Mesendoderm (in vitro differentiated cells): ENCODE data around the gene TBC1D21.
A peak's percentile ranks its signal among the peaks of the same experiment; 100 is the strongest.

Source experiments
- DNase-seq: peaks from one replicate; pipeline ENCODE4 v3.0.0; 2013
- H2AK5ac ChIP-seq: 2 replicates; pipeline ENCODE4 v1.6.1; 2013; ENCODE audit warnings: low read length, inconsistent platforms
- H2BK120ac ChIP-seq: 2 replicates; pipeline ENCODE4 v1.6.1; 2013; ENCODE audit warnings: low read depth, mild to moderate bottlenecking, low read length, moderate library complexity, mixed read lengths
- H2BK15ac ChIP-seq: replicated peaks from 2 replicates; pipeline ENCODE4 v1.6.1; 2013; ENCODE audit warnings: low read depth, mild to moderate bottlenecking, moderate library complexity
- H2BK5ac ChIP-seq: 2 replicates; pipeline ENCODE4 v1.6.1; 2013; ENCODE audit warnings: low read length, inconsistent platforms
- H3K18ac ChIP-seq: 2 replicates; pipeline ENCODE4 v1.6.1; 2013; ENCODE audit warnings: mild to moderate bottlenecking, low read length, mixed read lengths
- H3K23ac ChIP-seq: one replicate; pipeline ENCODE4 v1.6.1; 2013; ENCODE audit warnings: low read length
- H3K27ac ChIP-seq: 2 replicates; pipeline ENCODE4 v1.5.1; 2013; ENCODE audit warnings: low read depth, mild to moderate bottlenecking, inconsistent platforms, low read length, moderate library complexity
- H3K27me3 ChIP-seq: 2 replicates; pipeline ENCODE4 v1.6.1; 2013; ENCODE audit warnings: low read length, control low read depth, mild to moderate bottlenecking, inconsistent platforms; ENCODE audit not compliant: insufficient read depth, poor library complexity
- H3K36me3 ChIP-seq: 2 replicates; pipeline ENCODE4 v1.6.1; 2013; ENCODE audit warnings: low read length, inconsistent platforms; ENCODE audit not compliant: control insufficient read depth, insufficient read depth
- H3K4ac ChIP-seq: one replicate; pipeline ENCODE4 v1.6.1; 2013; ENCODE audit warnings: low read depth, mild to moderate bottlenecking, low read length, moderate library complexity
- H3K4me1 ChIP-seq: 2 replicates; pipeline ENCODE4 v1.6.1; 2013; ENCODE audit warnings: low read depth, low read length, inconsistent platforms; ENCODE audit not compliant: control insufficient read depth
- H3K4me2 ChIP-seq: 2 replicates; pipeline ENCODE4 v1.6.1; 2013; ENCODE audit warnings: low read length
- H3K4me3 ChIP-seq: 2 replicates; pipeline ENCODE4 v1.5.1; 2013; ENCODE audit warnings: mild to moderate bottlenecking, low read length
- H3K56ac ChIP-seq: one replicate; pipeline ENCODE4 v1.6.1; 2013; ENCODE audit warnings: low read length
- H3K79me1 ChIP-seq: 2 replicates; pipeline ENCODE4 v1.6.1; 2013; ENCODE audit warnings: low read length, inconsistent platforms
- H3K79me2 ChIP-seq: 2 replicates; pipeline ENCODE4 v1.6.1; 2013; ENCODE audit warnings: mild to moderate bottlenecking, low read length; ENCODE audit not compliant: control insufficient read depth, insufficient read depth
- H3K9ac ChIP-seq: 2 replicates; pipeline ENCODE4 v1.6.1; 2013; ENCODE audit warnings: low read length, inconsistent platforms
- H4K5ac ChIP-seq: one replicate; pipeline ENCODE4 v1.6.1; 2013; ENCODE audit warnings: low read length
- H4K8ac ChIP-seq: one replicate; pipeline ENCODE4 v1.6.1; 2013; ENCODE audit warnings: low read depth, mild to moderate bottlenecking, control low read depth, low read length, moderate library complexity
- WGBS: extraction: QIAGEN DNeasy Blood & Tissue Kit; methylation state at CpG from one replicate; pipeline ENCODE4 v1.1.7; 2013; ENCODE audit warnings: low lambda C conversion rate, missing lambda C conversion rate; ENCODE audit not compliant: insufficient coverage; ENCODE audit errors: extremely low coverage; 5-methylcytosine and 5-hydroxymethylcytosine counted together

Gene TBC1D21

GRCh38 chr15:73922186-73923151, 49.1 kb downstream of the TBC1D21 start:
- H3K79me2 ChIP-seq: no peaks in the 10 kb centered on the region
- H4K8ac ChIP-seq: no peak overlapping the region
- H3K4me3 ChIP-seq: no peak overlapping the region
- peak overlapping the region; percentile 72 for H3K18ac ChIP-seq
- peak overlapping the region; percentile 13 for H2BK120ac ChIP-seq
- H3K4me1 ChIP-seq: peaks cover 19% of the 10 kb centered on the region
- H2BK15ac ChIP-seq: no peak overlapping the region
- H4K5ac ChIP-seq: no peak overlapping the region
- peak overlapping the region; percentile 15 for H3K27ac ChIP-seq
- no peaks in the 10 kb centered on the region for H3K27me3 ChIP-seq
- no peak overlapping the region for H3K23ac ChIP-seq
- no peaks in the 10 kb centered on the region for H3K79me1 ChIP-seq
- no peaks in the 10 kb centered on the region for H3K36me3 ChIP-seq
- peak; percentile 94 for DNase-seq
- no peak overlapping the region for H2AK5ac ChIP-seq
- H3K4me2 ChIP-seq: no peak overlapping the region
- peak overlapping the region; percentile 78 for H3K56ac ChIP-seq
- peak overlapping the region; percentile 77 for H3K4ac ChIP-seq
- H2BK5ac ChIP-seq: no peak overlapping the region
- H3K9ac ChIP-seq: peak overlapping the region; percentile 33
- WGBS: no CpG with 5 or more reads among the region's 19 CpGs

GRCh38 chr15:73923156-73923487, 49.8 kb downstream of the TBC1D21 start:
- no peak overlapping the region for H2BK15ac ChIP-seq
- no CpG with 5 or more reads among the region's 7 CpGs for WGBS
- H3K4ac ChIP-seq: peak overlapping the region; percentile 45
- H3K9ac ChIP-seq: peak overlapping the region; percentile 38
- no peaks in the 10 kb centered on the region for H3K27me3 ChIP-seq
- H3K18ac ChIP-seq: peak overlapping the region; percentile 9
- H3K56ac ChIP-seq: peak overlapping the region; percentile 78
- H4K8ac ChIP-seq: no peak overlapping the region
- H2BK5ac ChIP-seq: peak overlapping the region; percentile 11
- no peaks in the 10 kb centered on the region for H3K79me1 ChIP-seq
- DNase-seq: no peak
- H3K4me2 ChIP-seq: no peak overlapping the region
- no peaks in the 10 kb centered on the region for H3K36me3 ChIP-seq
- H2AK5ac ChIP-seq: peak overlapping the region; percentile 22
- H3K4me1 ChIP-seq: peaks cover 19% of the 10 kb centered on the region
- H3K23ac ChIP-seq: peak overlapping the region; percentile 85
- no peaks in the 10 kb centered on the region for H3K79me2 ChIP-seq
- H3K27ac ChIP-seq: no peak overlapping the region
- H3K4me3 ChIP-seq: no peak overlapping the region
- no peak overlapping the region for H4K5ac ChIP-seq
- peak overlapping the region; percentile 7 for H2BK120ac ChIP-seq

GRCh38 chr15:73923488-73924164, 50.3 kb downstream of the TBC1D21 start:
- no peak overlapping the region for H4K5ac ChIP-seq
- no peaks in the 10 kb centered on the region for H3K27me3 ChIP-seq
- peak overlapping the region; percentile 78 for H3K56ac ChIP-seq
- no peak overlapping the region for H3K4ac ChIP-seq
- WGBS: no CpG with 5 or more reads among the region's 6 CpGs
- H4K8ac ChIP-seq: no peak overlapping the region
- no peak overlapping the region for H2BK15ac ChIP-seq
- peak overlapping the region; percentile 9 for H3K18ac ChIP-seq
- peak overlapping the region; percentile 39 for H2AK5ac ChIP-seq
- peaks cover 19% of the 10 kb centered on the region for H3K4me1 ChIP-seq
- H2BK5ac ChIP-seq: no peak overlapping the region
- H3K36me3 ChIP-seq: no peaks in the 10 kb centered on the region
- no peaks in the 10 kb centered on the region for H3K79me2 ChIP-seq
- H3K4me2 ChIP-seq: no peak overlapping the region
- no peak overlapping the region for H3K4me3 ChIP-seq
- DNase-seq: no peak
- H3K9ac ChIP-seq: no peak overlapping the region
- peak overlapping the region; percentile 16 for H3K27ac ChIP-seq
- peak overlapping the region; percentile 1 for H3K23ac ChIP-seq
- H2BK120ac ChIP-seq: no peak overlapping the region
- H3K79me1 ChIP-seq: no peaks in the 10 kb centered on the region

DNA sequence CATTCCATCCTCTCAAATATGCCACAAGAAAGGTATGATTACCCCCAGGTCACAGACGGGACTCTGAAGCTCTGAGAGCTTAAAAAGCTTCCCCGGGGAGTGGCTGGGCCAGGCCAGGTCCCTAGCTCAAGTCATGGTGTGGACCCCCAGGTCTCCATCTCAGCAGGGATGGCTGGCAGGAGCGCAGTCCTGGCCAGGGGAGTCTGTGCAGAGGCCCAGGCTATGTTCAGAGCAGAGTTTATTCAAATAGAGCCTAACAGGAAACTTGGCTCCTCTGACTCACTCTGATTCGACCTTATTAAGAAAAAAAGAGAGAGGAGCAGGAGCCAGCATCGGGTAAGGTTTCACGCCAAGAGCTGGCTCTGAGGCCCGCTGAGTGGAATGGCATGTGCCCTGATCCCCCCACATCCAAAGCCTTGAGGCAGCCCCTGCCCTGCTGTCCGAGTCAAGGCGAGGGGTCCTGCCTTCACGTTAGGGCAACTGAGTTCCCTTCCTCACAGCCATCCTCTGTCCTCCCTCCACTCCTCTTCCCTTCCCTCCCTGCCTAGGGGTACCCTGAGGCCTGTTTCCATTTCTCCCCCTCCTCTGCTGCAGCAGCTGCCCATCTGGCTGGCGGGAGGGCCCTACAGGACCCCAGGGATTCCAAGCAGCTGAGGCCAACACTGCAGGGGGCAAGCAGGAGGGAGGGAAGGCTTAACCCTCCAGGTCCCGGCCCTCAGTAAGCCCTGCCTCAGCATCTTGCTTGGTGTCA, 51.0 kb downstream of the TBC1D21 start:
- Histone ChIP-seq H3K79me2 (no peaks in the 10 kb centered on the region), H3K4me3 (no peak overlapping the region), H4K8ac (no peak overlapping the region), H4K5ac (no peak overlapping the region), H3K56ac (peak overlapping the region; percentile 31), H2BK5ac (peak overlapping the region; percentile 6), H3K27ac (no peak overlapping the region), H3K9ac (no peak overlapping the region), H2AK5ac (no peak overlapping the region), H3K4ac (no peak overlapping the region), H3K18ac (no peak overlapping the region), H3K27me3 (no peaks in the 10 kb centered on the region), H3K23ac (no peak overlapping the region), H3K4me1 (peaks cover 19% of the 10 kb centered on the region), H2BK15ac (no peak overlapping the region), H3K36me3 (no peaks in the 10 kb centered on the region), H2BK120ac (no peak overlapping the region), H3K79me1 (no peaks in the 10 kb centered on the region), H3K4me2 (no peak overlapping the region)
- WGBS: no CpG with 5 or more reads among the region's 12 CpGs
- no peak for DNase-seq

DNA sequence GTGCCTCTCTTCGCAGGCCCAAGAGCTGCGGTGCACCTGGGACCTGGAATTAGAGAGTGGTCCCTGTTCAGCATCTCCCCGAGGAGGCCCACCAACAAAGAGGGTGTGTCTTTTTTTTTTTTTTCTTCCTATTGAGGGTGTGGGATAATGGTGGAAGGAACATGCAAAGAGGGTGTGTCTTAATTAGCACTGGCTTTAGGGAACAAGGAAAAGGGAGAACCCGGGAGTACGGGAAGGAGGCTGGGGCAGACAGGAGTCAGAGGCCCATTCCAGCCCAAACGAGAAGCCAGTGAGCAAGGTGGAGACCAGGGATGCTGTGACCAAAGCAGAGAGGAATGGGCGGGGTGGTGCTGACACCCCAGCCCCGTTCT, 52.5 kb downstream of the TBC1D21 start:
- Histone ChIP-seq H3K4me2 (no peak overlapping the region), H2AK5ac (peak overlapping the region; percentile 32), H3K9ac (no peak overlapping the region), H2BK5ac (no peak overlapping the region), H2BK15ac (no peak overlapping the region), H3K79me1 (no peaks in the 10 kb centered on the region), H3K4ac (no peak overlapping the region), H4K5ac (no peak overlapping the region), H3K56ac (peak overlapping the region; percentile 37), H3K27ac (no peak overlapping the region), H2BK120ac (no peak overlapping the region), H3K36me3 (no peaks in the 10 kb centered on the region), H4K8ac (no peak overlapping the region), H3K23ac (no peak overlapping the region), H3K4me1 (peaks cover 19% of the 10 kb centered on the region), H3K4me3 (no peak overlapping the region), H3K18ac (no peak overlapping the region), H3K27me3 (no peaks in the 10 kb centered on the region), H3K79me2 (no peaks in the 10 kb centered on the region)
- no CpG with 5 or more reads among the region's 8 CpGs for WGBS
- no peak for DNase-seq
